ENCODE results near the gene CAVIN1. TPM values are rescaled to one million over a fixed set of nuclear protein-coding genes. Genes with fewer than 3 reads are reported as not detected.

CAVIN1 gene
- total RNA-seq, 2 experiments from 2014 or later, result 2.5 to 2.9 TPM

DNA sequence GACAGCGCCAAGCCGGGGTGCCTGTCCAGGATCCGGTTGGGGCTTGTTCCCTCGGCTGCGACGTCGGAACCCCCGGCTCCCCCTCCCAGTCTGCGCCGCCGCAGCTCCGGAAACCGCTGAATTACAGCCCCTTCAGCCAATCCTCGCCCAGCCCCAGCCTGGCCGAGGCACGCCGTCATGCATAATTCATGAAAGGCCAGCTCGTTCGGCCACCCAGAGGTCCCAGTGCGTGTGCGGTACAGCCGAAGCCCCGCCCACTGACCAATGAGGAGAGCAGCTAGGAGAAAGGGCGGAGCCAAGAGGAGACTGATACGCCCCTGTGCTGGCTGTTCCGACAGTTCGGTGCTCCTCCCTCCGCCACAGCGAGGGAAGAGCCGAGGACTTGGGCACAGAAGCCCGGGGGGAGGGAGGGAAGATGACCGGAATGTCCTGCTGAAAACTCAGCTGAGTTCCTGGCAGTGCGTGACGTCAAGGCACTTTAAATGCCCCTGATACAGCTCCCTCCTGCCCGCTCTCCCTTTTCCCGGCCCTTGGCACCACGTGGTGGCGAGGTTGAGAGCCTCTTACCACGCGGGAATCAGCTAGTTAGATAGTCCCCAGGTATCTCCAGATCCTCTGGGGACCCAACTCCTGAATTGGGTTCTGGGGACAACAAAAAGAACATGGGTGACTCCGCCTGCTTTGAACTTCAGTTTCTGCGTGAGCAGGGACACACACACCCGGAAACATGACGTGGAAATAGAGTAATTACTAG, 34.5 kb downstream of the CAVIN1 start, which contains the start of gene STAT3:
STAT3 (minus strand) TSS at position 62 of the 754 bp plus-strand sequence. CDS start 39,926 bp downstream, outside the sequence.
- intact Hi-C loops (cut with micrococcal nuclease), result loop anchor here (1.0 to 5.0 kb wide), 7 partner anchors 24 to 140 kb away; no protein-coding TSS in a partner anchor

GRCh38 chr17:42387661-42388380, 35.2 kb downstream of the CAVIN1 start:
- Mint-ChIP-seq H3K36me3 (peaks cover 26% of the 10 kb centered on the region), H3K4me1 (ENCODE audit: low read depth) (peaks cover 57% of the 10 kb centered on the region)
- DNase-seq, result peak; percentile 57

More for the DNA sequence above, 34.5 kb downstream of the CAVIN1 start, which contains the start of gene STAT3:
- H3K4me3 Mint-ChIP-seq, result peak within 1 kb of the TSS; percentile 88
- CTCF ChIA-PET, result interaction anchor here (0.8 to 4.2 kb wide), 16 partner anchors 10 to 207 kb away, joined by 3 to 37 read pairs (median 7); partner anchors contain the start of gene KCNH4
- peaks cover 57% of the 10 kb centered on the region for H3K4me1 Mint-ChIP-seq (ENCODE audit: low read depth)
- H3K27me3 Mint-ChIP-seq, result no peaks in the 10 kb centered on the region
- H3K9me3 Mint-ChIP-seq, result no peaks in the 10 kb centered on the region
- peak; percentile 100 for DNase-seq
- POLR2A ChIA-PET, result interaction anchor here (0.8 to 2.1 kb wide), 25 partner anchors 10 to 195 kb away, joined by 3 to 36 read pairs (median 5); partner anchors contain the start of genes CAVIN1, GHDC, NAGLU and STAT5A
- H3K27ac Mint-ChIP-seq, result peak within 1 kb of the TSS; percentile 99
- H3K36me3 Mint-ChIP-seq, result peaks cover 26% of the 10 kb centered on the region

GRCh38 chr17:42386777-42387657, 36.0 kb downstream of the CAVIN1 start:
- peaks cover 34% of the 10 kb centered on the region for H3K36me3 Mint-ChIP-seq
- H3K4me3 Mint-ChIP-seq, result peak overlapping the region; percentile 88
- ChIA-PET CTCF (interaction anchor here (1.0 to 3.6 kb wide), 2 partner anchors 16 to 20 kb away, joined by 3 to 37 read pairs; no protein-coding TSS in a partner anchor), POLR2A (interaction anchor here (0.6 to 2.1 kb wide), 4 partner anchors 8 to 120 kb away, joined by 3 to 10 read pairs (median 4); no protein-coding TSS in a partner anchor)
- intact Hi-C loops (cut with micrococcal nuclease), result loop anchor here (1.0 to 5.0 kb wide), 3 partner anchors 8 to 115 kb away; no protein-coding TSS in a partner anchor
- peaks cover 57% of the 10 kb centered on the region for H3K4me1 Mint-ChIP-seq (ENCODE audit: low read depth)
- H3K27me3 Mint-ChIP-seq, result no peaks in the 10 kb centered on the region
- H3K9me3 Mint-ChIP-seq, result no peaks in the 10 kb centered on the region
- DNase-seq, result no peak
- H3K27ac Mint-ChIP-seq, result peak overlapping the region; percentile 99

More at GRCh38 chr17:42387661-42388380, 35.2 kb downstream of the CAVIN1 start:
- Mint-ChIP-seq H3K4me3 (peak overlapping the region; percentile 88), H3K27ac (peak overlapping the region; percentile 99), H3K9me3 (no peaks in the 10 kb centered on the region), H3K27me3 (no peaks in the 10 kb centered on the region)
- POLR2A ChIA-PET, result interaction anchor here (0.8 to 2.1 kb wide), 25 partner anchors 9 to 194 kb away, joined by 3 to 36 read pairs (median 5); partner anchors contain the start of genes CAVIN1, GHDC, NAGLU and STAT5A
- CTCF ChIA-PET, result interaction anchor here (0.8 to 4.2 kb wide), 13 partner anchors 9 to 106 kb away, joined by 3 to 37 read pairs (median 11); no protein-coding TSS in a partner anchor
- intact Hi-C loops (cut with micrococcal nuclease), result loop anchor here (1.0 to 5.0 kb wide), 8 partner anchors 9 to 139 kb away; no protein-coding TSS in a partner anchor

DNA sequence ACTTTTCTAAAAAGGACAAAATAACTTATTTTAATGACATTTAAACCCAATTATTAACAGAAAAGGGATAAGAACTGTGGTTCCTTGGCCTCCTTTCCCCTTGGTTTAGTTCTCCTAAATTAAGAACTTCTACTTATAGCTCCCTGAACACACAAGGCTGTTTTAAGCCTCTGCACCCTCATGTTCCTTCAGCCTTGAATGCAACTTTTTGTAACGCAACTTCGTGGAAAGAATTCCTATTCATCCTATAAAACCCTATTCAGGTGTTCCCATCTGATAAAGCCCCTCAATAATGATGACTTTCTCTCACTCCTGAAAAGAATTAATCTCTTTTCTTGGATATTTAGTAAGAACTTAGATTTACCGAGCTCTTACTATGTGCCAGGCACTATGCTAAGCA, 41.2 kb downstream of the CAVIN1 start:
- Mint-ChIP-seq H3K9me3 (no peaks in the 10 kb centered on the region), H3K4me3 (no peak overlapping the region), H3K27me3 (no peaks in the 10 kb centered on the region), H3K4me1 (ENCODE audit: low read depth) (peaks cover 76% of the 10 kb centered on the region), H3K36me3 (peaks cover 43% of the 10 kb centered on the region), H3K27ac (peak overlapping the region; percentile 21)
- intact Hi-C loops (cut with micrococcal nuclease), result no loop called here
- CTCF ChIA-PET, result interaction anchor here (0.6 kb wide), 1 partner anchor 41 kb away, joined by 3 read pairs; no protein-coding TSS in a partner anchor
- no peak for DNase-seq
- POLR2A ChIA-PET, result no interaction called here

DNA sequence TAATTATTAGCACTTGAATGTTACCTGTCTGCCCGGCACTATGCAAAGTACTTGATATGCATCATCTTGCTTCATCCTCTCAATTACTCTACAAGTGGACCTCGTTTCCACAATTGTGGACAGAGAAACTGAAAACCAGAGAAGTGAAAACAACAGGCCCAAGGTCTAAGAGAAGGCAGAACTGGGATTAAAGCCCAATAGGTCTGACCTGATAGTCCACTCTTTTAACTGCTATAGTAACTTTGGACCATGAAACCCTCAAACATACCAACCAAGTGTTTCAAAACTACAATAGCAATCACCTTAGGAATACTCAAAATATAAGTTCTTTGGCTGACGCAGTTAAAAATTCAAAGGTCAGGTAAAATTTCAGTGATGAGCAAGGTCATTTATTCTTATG, 42.1 kb downstream of the CAVIN1 start:
- H3K4me1 Mint-ChIP-seq (ENCODE audit: low read depth), result peaks cover 69% of the 10 kb centered on the region
- CTCF ChIA-PET, result no interaction called here

DNA sequence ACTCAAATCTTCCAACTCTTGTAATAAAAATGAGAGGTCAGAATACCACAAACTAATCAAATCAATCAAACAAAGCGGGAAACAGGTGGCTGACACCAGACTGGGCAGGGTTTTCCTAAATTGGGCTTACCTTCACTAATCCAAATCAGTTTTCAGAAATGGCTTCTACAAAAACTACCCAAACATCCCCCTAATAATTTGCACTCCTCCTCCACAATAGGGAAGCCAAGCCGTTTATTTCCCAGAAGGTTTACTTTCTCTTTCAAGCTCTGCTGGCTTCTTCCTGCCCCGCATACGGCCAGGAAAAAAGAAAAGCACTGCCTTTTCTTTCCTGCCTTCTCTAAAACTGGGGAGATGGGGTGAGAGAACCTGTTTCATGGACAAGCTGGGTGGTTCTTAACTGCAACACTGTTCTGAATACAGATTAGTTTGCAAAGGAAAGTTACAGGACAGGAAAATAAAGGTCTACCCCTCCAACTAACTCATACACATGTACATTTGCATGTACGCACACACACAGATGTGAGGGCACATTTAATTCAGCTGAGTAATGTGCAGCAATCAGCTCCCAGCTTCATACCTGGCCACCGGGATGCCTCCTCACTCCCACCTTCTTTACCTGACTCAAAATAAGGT, 44.0 kb downstream of the CAVIN1 start:
- ChIA-PET CTCF (interaction anchor here (0.7 to 1.7 kb wide), 8 partner anchors 10 to 148 kb away, joined by 3 to 6 read pairs (median 4); partner anchors contain the start of gene STAT3), POLR2A (interaction anchor here (0.7 to 1.8 kb wide), 6 partner anchors 9 to 43 kb away, joined by 3 to 11 read pairs (median 4); partner anchors contain the start of gene STAT3)
- Mint-ChIP-seq H3K36me3 (peaks cover 32% of the 10 kb centered on the region), H3K27me3 (no peaks in the 10 kb centered on the region), H3K9me3 (no peaks in the 10 kb centered on the region), H3K27ac (peak overlapping the region; percentile 91), H3K4me1 (ENCODE audit: low read depth) (peaks cover 66% of the 10 kb centered on the region), H3K4me3 (peak overlapping the region; percentile 75)
- intact Hi-C loops (cut with micrococcal nuclease), result loop anchor here (1.0 kb wide), 2 partner anchors 8 to 42 kb away; no protein-coding TSS in a partner anchor
- peak; percentile 48 for DNase-seq

More for the DNA sequence above, 42.1 kb downstream of the CAVIN1 start:
- POLR2A ChIA-PET, result no interaction called here
- Mint-ChIP-seq H3K9me3 (no peaks in the 10 kb centered on the region), H3K27ac (no peak overlapping the region), H3K4me3 (no peak overlapping the region), H3K36me3 (peaks cover 37% of the 10 kb centered on the region), H3K27me3 (no peaks in the 10 kb centered on the region)
- no peak for DNase-seq
- intact Hi-C loops (cut with micrococcal nuclease), result no loop called here

GRCh38 chr17:42378359-42378958, 44.6 kb downstream of the CAVIN1 start:
- Mint-ChIP-seq H3K9me3 (no peaks in the 10 kb centered on the region), H3K36me3 (peaks cover 34% of the 10 kb centered on the region), H3K4me1 (ENCODE audit: low read depth) (peaks cover 65% of the 10 kb centered on the region), H3K4me3 (peak overlapping the region; percentile 75), H3K27me3 (no peaks in the 10 kb centered on the region), H3K27ac (peak overlapping the region; percentile 91)
- intact Hi-C loops (cut with micrococcal nuclease), result no loop called here
- POLR2A ChIA-PET, result interaction anchor here (0.7 to 1.8 kb wide), 5 partner anchors 10 to 43 kb away, joined by 3 to 11 read pairs (median 4); partner anchors contain the start of gene STAT3
- CTCF ChIA-PET, result interaction anchor here (0.6 to 1.4 kb wide), 6 partner anchors 10 to 149 kb away, joined by 3 to 6 read pairs (median 4); partner anchors contain the start of gene STAT3
- no peak for DNase-seq

DNA sequence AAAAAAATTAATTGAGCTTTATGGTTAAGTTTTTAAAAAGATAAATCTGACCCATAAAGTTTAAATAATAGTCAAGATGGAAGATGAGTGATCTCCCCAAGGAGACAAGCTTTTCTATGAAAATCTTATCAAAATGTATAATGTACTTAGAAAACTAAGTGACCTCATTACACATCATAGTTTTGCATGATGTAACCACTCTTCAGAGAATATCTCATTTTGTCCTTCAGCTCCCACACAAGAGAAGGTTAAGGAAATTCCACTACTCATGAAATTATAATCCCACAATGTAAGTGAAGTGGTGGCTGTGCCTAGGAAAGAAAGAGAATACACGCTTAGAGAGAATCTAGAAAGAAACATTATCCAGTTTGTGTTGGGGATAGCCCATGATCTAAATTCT, 49.2 kb downstream of the CAVIN1 start:
- ChIA-PET CTCF (interaction anchor here (0.8 to 1.6 kb wide), 5 partner anchors 11 to 61 kb away, joined by 3 to 6 read pairs (median 4); no protein-coding TSS in a partner anchor), POLR2A (interaction anchor here (1.1 kb wide), 1 partner anchor 15 kb away, joined by 3 read pairs; no protein-coding TSS in a partner anchor)
- Mint-ChIP-seq H3K36me3 (peaks cover 25% of the 10 kb centered on the region), H3K4me3 (no peak overlapping the region), H3K27ac (peak overlapping the region; percentile 51), H3K9me3 (peaks cover 3% of the 10 kb centered on the region), H3K27me3 (no peaks in the 10 kb centered on the region), H3K4me1 (ENCODE audit: low read depth) (peaks cover 56% of the 10 kb centered on the region)
- no peak for DNase-seq
- intact Hi-C loops (cut with micrococcal nuclease), result no loop called here

GRCh38 chr17:42372142-42372541, 50.9 kb downstream of the CAVIN1 start:
- Mint-ChIP-seq H3K27ac (peak overlapping the region; percentile 51), H3K27me3 (no peaks in the 10 kb centered on the region), H3K9me3 (peaks cover 3% of the 10 kb centered on the region), H3K36me3 (peaks cover 18% of the 10 kb centered on the region), H3K4me1 (ENCODE audit: low read depth) (peaks cover 49% of the 10 kb centered on the region), H3K4me3 (no peak overlapping the region)
- DNase-seq, result no peak
- ChIA-PET CTCF (interaction anchor here (0.7 to 1.4 kb wide), 2 partner anchors 34 to 50 kb away, joined by 3 to 5 read pairs; no protein-coding TSS in a partner anchor), POLR2A (no interaction called here)
- intact Hi-C loops (cut with micrococcal nuclease), result no loop called here

Measured in activated CD4-positive, alpha-beta memory T cell treated with anti-CD3 and anti-CD28 coated beads for 36 hours (primary cell).